Activated naive CD8-positive, alpha-beta T cell treated with anti-CD3 and anti-CD28 coated beads for 36 hours (primary cell): ENCODE data around the gene CD200. TPM values are rescaled to one million over a fixed set of nuclear protein-coding genes. Genes with fewer than 3 reads are reported as not detected.
"Not testable (repeated sequence)": the region's sequence is repeated elsewhere in the genome, so short reads cannot be mapped to it uniquely, and the experiment has no call there.

ENCODE experiments used
- DNase-seq: peaks from one replicate; pipeline ENCODE4 v3.0.0; 2021
- H3K27ac Mint-ChIP-seq: one replicate; pipeline ENCODE4 v1.8.0; 2022; ENCODE audit warnings: mild to moderate bottlenecking, moderate library complexity, mixed read lengths
- H3K27me3 Mint-ChIP-seq: one replicate; pipeline ENCODE4 v1.8.0; 2022; ENCODE audit warnings: mild to moderate bottlenecking, mixed read lengths
- H3K36me3 Mint-ChIP-seq: one replicate; pipeline ENCODE4 v1.8.0; 2021; ENCODE audit warnings: mild to moderate bottlenecking, mixed read lengths
- H3K4me1 Mint-ChIP-seq: one replicate; pipeline ENCODE4 v1.8.0; 2021; ENCODE audit warnings: mixed read lengths
- H3K4me3 Mint-ChIP-seq: one replicate; pipeline ENCODE4 v1.8.0; 2022; ENCODE audit warnings: mild to moderate bottlenecking, moderate library complexity, mixed read lengths
- H3K9me3 Mint-ChIP-seq: one replicate; pipeline ENCODE4 v1.8.0; 2022; ENCODE audit warnings: mixed read lengths
- total RNA-seq, 2 experiments: library from RNA; stranded (reverse); gene quantifications; one replicate each; pipeline ENCODE4 v1.2.3, GENCODE V29; 2021

CD200 gene
- total RNA-seq, 2 experiments from 2014 or later, result 32.7 to 33.6 TPM

DNA sequence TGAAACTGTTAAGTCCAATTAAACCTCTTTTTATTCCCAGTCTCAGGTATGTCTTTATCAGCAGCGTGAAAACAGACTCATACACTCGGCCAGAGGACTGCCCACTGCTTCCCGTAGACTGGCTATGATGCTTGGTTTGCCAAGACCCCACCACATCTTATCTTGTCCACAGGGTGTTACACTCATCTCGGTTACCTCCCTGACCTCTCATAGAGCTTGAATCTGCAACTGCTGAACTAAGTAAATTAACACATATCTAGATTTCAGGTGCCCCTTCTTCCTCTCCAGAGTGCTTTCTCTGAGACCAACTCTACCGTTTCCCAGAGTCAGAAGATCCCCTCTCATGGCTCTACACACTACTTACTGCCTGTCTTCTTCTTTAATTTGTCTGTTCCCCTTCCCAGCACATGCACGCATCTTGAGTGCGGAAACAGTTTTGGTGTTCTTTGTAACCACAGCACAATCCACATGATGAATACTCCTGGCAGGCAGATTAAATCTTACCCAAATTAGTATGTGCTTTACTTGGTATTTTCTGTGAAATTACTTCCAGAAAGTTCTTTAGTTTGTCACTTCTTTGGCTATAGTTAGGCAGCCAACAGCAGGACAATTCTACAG lies 49.7 kb downstream of the CD200 start:
- H3K36me3 Mint-ChIP-seq, result no peaks in the 10 kb centered on the region
- H3K27ac Mint-ChIP-seq, result no peak overlapping the region
- no peaks in the 10 kb centered on the region for H3K27me3 Mint-ChIP-seq
- no peak overlapping the region for H3K4me3 Mint-ChIP-seq
- no peak for DNase-seq
- peaks cover 1% of the 10 kb centered on the region for H3K9me3 Mint-ChIP-seq
- peaks cover 5% of the 10 kb centered on the region for H3K4me1 Mint-ChIP-seq

GRCh38 chr3:112384769-112385168 lies 51.8 kb downstream of the CD200 start:
- H3K4me1 Mint-ChIP-seq, result peaks cover 9% of the 10 kb centered on the region
- H3K4me3 Mint-ChIP-seq, result no peak overlapping the region
- DNase-seq, result no peak
- no peak overlapping the region for H3K27ac Mint-ChIP-seq
- peaks cover 1% of the 10 kb centered on the region for H3K9me3 Mint-ChIP-seq
- no peaks in the 10 kb centered on the region for H3K36me3 Mint-ChIP-seq
- H3K27me3 Mint-ChIP-seq, result no peaks in the 10 kb centered on the region

- Mint-ChIP-seq H3K27ac (no peak overlapping the region), H3K27me3 (no peaks in the 10 kb centered on the region), H3K36me3 (peaks cover 4% of the 10 kb centered on the region), H3K9me3 (peaks cover 8% of the 10 kb centered on the region), H3K4me1 (peaks cover 31% of the 10 kb centered on the region), H3K4me3 (no peak overlapping the region)
- DNase-seq, result no peak
These were observed 56.0 kb downstream of the CD200 start for GRCh38 chr3:112388972-112389371.

GRCh38 chr3:112389961-112390360 lies 57.0 kb downstream of the CD200 start:
- DNase-seq, result no peak
- H3K4me1 Mint-ChIP-seq, result peaks cover 34% of the 10 kb centered on the region
- H3K4me3 Mint-ChIP-seq, result no peak overlapping the region
- H3K36me3 Mint-ChIP-seq, result peaks cover 4% of the 10 kb centered on the region
- H3K27ac Mint-ChIP-seq, result no peak overlapping the region
- H3K27me3 Mint-ChIP-seq, result no peaks in the 10 kb centered on the region
- H3K9me3 Mint-ChIP-seq, result peaks cover 8% of the 10 kb centered on the region

GRCh38 chr3:112390783-112391641 lies 58.1 kb downstream of the CD200 start:
- DNase-seq, result no peak
- no peak overlapping the region for H3K27ac Mint-ChIP-seq
- H3K27me3 Mint-ChIP-seq, result no peaks in the 10 kb centered on the region
- H3K36me3 Mint-ChIP-seq, result peaks cover 4% of the 10 kb centered on the region
- H3K9me3 Mint-ChIP-seq, result peaks cover 7% of the 10 kb centered on the region
- peaks cover 39% of the 10 kb centered on the region for H3K4me1 Mint-ChIP-seq
- H3K4me3 Mint-ChIP-seq, result no peak overlapping the region

GRCh38 chr3:112391648-112392047 lies 58.7 kb downstream of the CD200 start:
- H3K4me3 Mint-ChIP-seq, result no peak overlapping the region
- H3K27me3 Mint-ChIP-seq, result no peaks in the 10 kb centered on the region
- DNase-seq, result no peak
- peaks cover 7% of the 10 kb centered on the region for H3K9me3 Mint-ChIP-seq
- H3K36me3 Mint-ChIP-seq, result peaks cover 4% of the 10 kb centered on the region
- no peak overlapping the region for H3K27ac Mint-ChIP-seq
- H3K4me1 Mint-ChIP-seq, result peaks cover 39% of the 10 kb centered on the region

- Mint-ChIP-seq H3K36me3 (peaks cover 4% of the 10 kb centered on the region), H3K4me1 (peaks cover 39% of the 10 kb centered on the region), H3K27ac (no peak overlapping the region), H3K4me3 (no peak overlapping the region), H3K9me3 (peaks cover 7% of the 10 kb centered on the region), H3K27me3 (no peaks in the 10 kb centered on the region)
- DNase-seq, result no peak
These were observed 59.7 kb downstream of the CD200 start for GRCh38 chr3:112392393-112393359.

- no peak for DNase-seq
These were observed 60.4 kb downstream of the CD200 start for GRCh38 chr3:112393360-112393728.

DNA sequence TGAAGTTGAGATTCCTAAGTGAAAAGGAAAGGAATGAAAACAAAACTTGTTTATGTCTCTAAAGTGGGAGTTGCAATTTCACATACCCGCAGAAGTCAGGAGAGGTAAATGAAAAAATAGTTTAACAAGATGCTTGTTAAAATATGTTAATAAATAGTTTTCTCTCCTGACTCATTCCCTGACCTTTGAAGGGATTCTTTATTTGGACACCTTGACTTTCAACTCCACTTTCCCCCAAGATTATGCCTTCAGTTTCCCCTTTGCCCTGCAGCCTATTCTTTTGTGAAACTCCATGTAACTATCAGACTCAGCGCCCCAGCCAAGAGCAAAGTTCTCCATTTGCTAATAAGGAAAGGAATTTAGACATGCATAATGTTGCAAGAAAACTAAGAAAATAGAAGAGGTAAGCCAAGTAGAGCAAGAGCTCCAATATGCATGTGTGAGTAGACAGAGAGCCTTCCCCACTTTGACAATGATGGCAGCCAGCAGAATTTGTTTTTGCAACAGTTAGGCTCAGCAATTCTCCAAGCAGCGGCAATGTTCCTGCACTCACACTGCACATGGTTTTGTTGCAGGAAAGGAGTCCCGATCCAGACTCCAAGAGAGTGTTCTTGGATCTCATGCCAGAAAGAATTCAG lies 61.2 kb downstream of the CD200 start:
- H3K27me3 Mint-ChIP-seq, result no peaks in the 10 kb centered on the region
- H3K4me1 Mint-ChIP-seq, result peaks cover 31% of the 10 kb centered on the region
- H3K36me3 Mint-ChIP-seq, result peaks cover 4% of the 10 kb centered on the region
- no peak overlapping the region for H3K4me3 Mint-ChIP-seq
- DNase-seq, result no peak
- no peak overlapping the region for H3K27ac Mint-ChIP-seq
- H3K9me3 Mint-ChIP-seq, result peaks cover 7% of the 10 kb centered on the region

More at GRCh38 chr3:112393360-112393728, 60.4 kb downstream of the CD200 start:
- Mint-ChIP-seq H3K36me3 (peaks cover 4% of the 10 kb centered on the region), H3K27ac (no peak overlapping the region), H3K27me3 (no peaks in the 10 kb centered on the region), H3K4me1 (peaks cover 37% of the 10 kb centered on the region), H3K9me3 (peaks cover 7% of the 10 kb centered on the region), H3K4me3 (no peak overlapping the region)

DNA sequence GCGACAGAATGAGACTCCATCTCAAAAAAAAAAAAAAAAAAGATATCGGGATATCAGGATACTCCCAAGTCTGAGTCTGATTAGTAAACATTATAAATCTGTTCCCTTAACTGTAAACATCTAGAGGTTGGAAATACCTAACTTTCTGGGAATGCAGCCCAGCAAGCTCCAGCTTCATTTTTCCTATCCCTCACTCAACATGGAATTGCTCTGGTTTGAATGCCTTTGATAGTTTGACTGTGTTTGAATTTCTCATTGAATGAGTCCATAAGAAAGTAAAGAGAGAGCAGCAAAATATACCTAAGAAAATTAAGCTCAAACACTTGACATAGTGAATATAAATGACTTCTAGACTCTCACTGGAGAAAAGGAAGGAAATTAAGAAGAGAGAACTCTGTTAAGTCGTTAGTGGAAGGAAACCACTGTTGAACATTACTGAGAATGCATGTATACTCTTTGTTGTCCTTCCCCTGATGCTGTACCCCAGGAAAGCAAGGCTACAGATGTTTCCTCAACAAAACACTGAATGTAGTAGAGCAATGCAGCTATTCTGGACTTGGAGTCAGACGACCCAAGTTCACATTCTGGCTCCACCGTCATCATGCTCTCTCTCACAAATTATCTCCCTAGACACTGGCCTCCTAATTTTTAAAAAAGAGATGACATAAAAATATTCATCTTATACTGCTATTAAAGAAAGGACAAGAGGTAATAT lies 62.4 kb downstream of the CD200 start:
- H3K4me1 Mint-ChIP-seq, result peaks cover 27% of the 10 kb centered on the region
- H3K36me3 Mint-ChIP-seq, result peaks cover 4% of the 10 kb centered on the region
- DNase-seq, result no peak
- no peak overlapping the region for H3K4me3 Mint-ChIP-seq
- H3K27ac Mint-ChIP-seq, result no peak overlapping the region
- H3K9me3 Mint-ChIP-seq, result peaks cover 7% of the 10 kb centered on the region
- no peaks in the 10 kb centered on the region for H3K27me3 Mint-ChIP-seq

- H3K4me3 Mint-ChIP-seq, result no peak overlapping the region
- peaks cover 7% of the 10 kb centered on the region for H3K9me3 Mint-ChIP-seq
- H3K36me3 Mint-ChIP-seq, result peaks cover 4% of the 10 kb centered on the region
- no peaks in the 10 kb centered on the region for H3K27me3 Mint-ChIP-seq
- peaks cover 24% of the 10 kb centered on the region for H3K4me1 Mint-ChIP-seq
- no peak overlapping the region for H3K27ac Mint-ChIP-seq
- DNase-seq, result no peak
These were observed 62.9 kb downstream of the CD200 start for GRCh38 chr3:112395896-112396290.

GRCh38 chr3:112397556-112397955 lies 64.6 kb downstream of the CD200 start:
- no peak overlapping the region for H3K4me3 Mint-ChIP-seq
- no peaks in the 10 kb centered on the region for H3K27me3 Mint-ChIP-seq
- no peak for DNase-seq
- peaks cover 13% of the 10 kb centered on the region for H3K4me1 Mint-ChIP-seq
- H3K9me3 Mint-ChIP-seq, result peaks cover 3% of the 10 kb centered on the region
- H3K36me3 Mint-ChIP-seq, result peaks cover under 1% of the 10 kb centered on the region
- no peak overlapping the region for H3K27ac Mint-ChIP-seq

- Mint-ChIP-seq H3K27ac (no peak overlapping the region), H3K4me1 (peaks cover 6% of the 10 kb centered on the region), H3K4me3 (no peak overlapping the region), H3K27me3 (no peaks in the 10 kb centered on the region), H3K36me3 (no peaks in the 10 kb centered on the region), H3K9me3 (no peaks in the 10 kb centered on the region)
- no peak for DNase-seq
These were observed 66.1 kb downstream of the CD200 start for GRCh38 chr3:112399064-112399463.

- H3K27me3 Mint-ChIP-seq, DNase-seq, H3K27ac Mint-ChIP-seq, H3K36me3 Mint-ChIP-seq, H3K4me1 Mint-ChIP-seq, H3K4me3 Mint-ChIP-seq, H3K9me3 Mint-ChIP-seq: not testable (repeated sequence)
These were observed 66.6 kb downstream of the CD200 start for GRCh38 chr3:112399554-112399953.
